Natural killer cell (primary cell): ENCODE results near the gene MACROD2. TPM values are rescaled to one million over a fixed set of nuclear protein-coding genes. Genes with fewer than 3 reads are reported as not detected.

Experiments
- ATAC-seq, 3 donors: fragments of 150-1000 bp in 2 of 3; fragments of 200-7000 bp in 1 of 3; cut with Tn5 transposase; 1 replicate in 1 of 3; 2 replicates in 2 of 3; pipeline ENCODE4 v1.10.0; 2021; ENCODE audit warnings: mild to moderate bottlenecking in 2 of 3, moderate library complexity in 2 of 3
- DNase-seq, 2 donors: peaks; one replicate each; pipeline versions ENCODE4 v3.0.0 to v3.0.0-alpha.2; 2013 to 2021; ENCODE audit warnings: mixed read lengths in 1 of 2
- H3K27ac ChIP-seq: one replicate; pipeline ENCODE4 v1.5.1; 2013; ENCODE audit warnings: mild to moderate bottlenecking, low read length
- H3K27me3 ChIP-seq: one replicate; pipeline ENCODE4 v1.6.1; 2013; ENCODE audit warnings: low read length; ENCODE audit not compliant: control insufficient read depth, insufficient read depth
- H3K36me3 ChIP-seq: one replicate; pipeline ENCODE4 v1.6.1; 2013; ENCODE audit warnings: low read length; ENCODE audit not compliant: control insufficient read depth, insufficient read depth
- H3K4me1 ChIP-seq: one replicate; pipeline ENCODE4 v1.6.1; 2013; ENCODE audit warnings: low read length; ENCODE audit not compliant: control insufficient read depth, insufficient read depth
- H3K4me3 ChIP-seq: one replicate; pipeline ENCODE4 v1.5.1; 2013; ENCODE audit warnings: low read length
- H3K9me3 ChIP-seq: one replicate; pipeline ENCODE4 v1.6.1; 2013; ENCODE audit warnings: low read length; ENCODE audit not compliant: control insufficient read depth, insufficient read depth
- H3K27ac Mint-ChIP-seq, 2 donors: one replicate each; pipeline ENCODE4 v1.8.0; 2022; ENCODE audit warnings: mild to moderate bottlenecking in 2 of 2, mixed read lengths in 2 of 2, moderate library complexity in 1 of 2
- H3K27me3 Mint-ChIP-seq, 2 donors: one replicate each; pipeline ENCODE4 v1.8.0; 2022; ENCODE audit warnings: low read depth in 2 of 2, mixed read lengths in 2 of 2
- H3K36me3 Mint-ChIP-seq: one replicate; pipeline ENCODE4 v1.8.0; 2022; ENCODE audit warnings: mixed read lengths
- H3K4me1 Mint-ChIP-seq, 2 donors: one replicate each; pipeline ENCODE4 v1.8.0; 2022; ENCODE audit warnings: mixed read lengths in 2 of 2
- H3K4me3 Mint-ChIP-seq: one replicate; pipeline ENCODE4 v1.8.0; 2022; ENCODE audit warnings: mild to moderate bottlenecking, moderate library complexity, mixed read lengths
- H3K9me3 Mint-ChIP-seq, 2 donors: one replicate each; pipeline ENCODE4 v1.8.0; 2022; ENCODE audit warnings: mixed read lengths in 2 of 2
- WGBS: methylation state at CpG from one replicate; pipeline ENCODE4 v1.1.7; 2013; ENCODE audit warnings: missing lambda C conversion rate; ENCODE audit not compliant: insufficient coverage; 5-methylcytosine and 5-hydroxymethylcytosine counted together
- intact Hi-C: fragments of 100-400 bp; cut with micrococcal nuclease; formaldehyde crosslinking; loops from one replicate; pipeline ENCODE4 v1.14.2; 2022
- total RNA-seq, 4 donors: library from RNA; stranded (reverse); fragments of 120-200 nt in 1 of 4; gene quantifications; one replicate each; pipeline versions ENCODE4 v1.2.3 to v1.2.4, GENCODE V29; 2013 to 2022
- TF ChIP-seq, protein P1 (sequence below): fragments of 200-600 bp; IDR thresholded peaks from one replicate; pipeline ENCODE4 v1.8.0; 2022; ENCODE audit warnings: antibody characterized with exemption

MACROD2 gene
- total RNA-seq, 3 donors from 2014 or later (not counting 1 experiment from before 2014, with no cell fraction given) = 0.19 to 0.88 TPM; not detected in 1

GRCh38 chr20:15396026-15396425 is 1400.7 kb downstream of the MACROD2 start:
- no peak overlapping the region for H3K4me3 Mint-ChIP-seq

GRCh38 chr20:15396900-15397299 is 1401.6 kb downstream of the MACROD2 start:
- H3K27ac ChIP-seq = no peak overlapping the region
- intact Hi-C loops = no loop called here
- TF ChIP-seq, protein P1, sequence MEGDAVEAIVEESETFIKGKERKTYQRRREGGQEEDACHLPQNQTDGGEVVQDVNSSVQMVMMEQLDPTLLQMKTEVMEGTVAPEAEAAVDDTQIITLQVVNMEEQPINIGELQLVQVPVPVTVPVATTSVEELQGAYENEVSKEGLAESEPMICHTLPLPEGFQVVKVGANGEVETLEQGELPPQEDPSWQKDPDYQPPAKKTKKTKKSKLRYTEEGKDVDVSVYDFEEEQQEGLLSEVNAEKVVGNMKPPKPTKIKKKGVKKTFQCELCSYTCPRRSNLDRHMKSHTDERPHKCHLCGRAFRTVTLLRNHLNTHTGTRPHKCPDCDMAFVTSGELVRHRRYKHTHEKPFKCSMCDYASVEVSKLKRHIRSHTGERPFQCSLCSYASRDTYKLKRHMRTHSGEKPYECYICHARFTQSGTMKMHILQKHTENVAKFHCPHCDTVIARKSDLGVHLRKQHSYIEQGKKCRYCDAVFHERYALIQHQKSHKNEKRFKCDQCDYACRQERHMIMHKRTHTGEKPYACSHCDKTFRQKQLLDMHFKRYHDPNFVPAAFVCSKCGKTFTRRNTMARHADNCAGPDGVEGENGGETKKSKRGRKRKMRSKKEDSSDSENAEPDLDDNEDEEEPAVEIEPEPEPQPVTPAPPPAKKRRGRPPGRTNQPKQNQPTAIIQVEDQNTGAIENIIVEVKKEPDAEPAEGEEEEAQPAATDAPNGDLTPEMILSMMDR = no peak
- peaks cover 7 to 11% of the 10 kb centered on the region in 2 donors for H3K9me3 Mint-ChIP-seq
- no peaks in the 10 kb centered on the region for H3K4me1 ChIP-seq
- no peak overlapping the region for H3K4me3 Mint-ChIP-seq
- DNase-seq (no peak), ATAC-seq (no peak)
- 63% methylated on average over 2 of the region's 3 CpGs for WGBS
- no peak overlapping the region for H3K27ac Mint-ChIP-seq
- no peaks in the 10 kb centered on the region for H3K27me3 Mint-ChIP-seq
- no peaks in the 10 kb centered on the region for H3K4me1 Mint-ChIP-seq
- no peaks in the 10 kb centered on the region for H3K36me3 ChIP-seq
- no peak overlapping the region for H3K4me3 ChIP-seq
- H3K36me3 Mint-ChIP-seq = no peaks in the 10 kb centered on the region
- no peaks in the 10 kb centered on the region for H3K27me3 ChIP-seq
- no peaks in the 10 kb centered on the region for H3K9me3 ChIP-seq

More at GRCh38 chr20:15396026-15396425, 1400.7 kb downstream of the MACROD2 start:
- intact Hi-C loops = no loop called here
- TF ChIP-seq, protein P1 = no peak
- Histone ChIP-seq H3K4me1 (no peaks in the 10 kb centered on the region), H3K36me3 (no peaks in the 10 kb centered on the region), H3K4me3 (no peak overlapping the region), H3K9me3 (no peaks in the 10 kb centered on the region), H3K27me3 (no peaks in the 10 kb centered on the region), H3K27ac (no peak overlapping the region)
- Mint-ChIP-seq H3K4me1 (no peaks in the 10 kb centered on the region), H3K27ac (no peak overlapping the region), H3K9me3 (peaks cover 7 to 11% of the 10 kb centered on the region in 2 donors), H3K36me3 (no peaks in the 10 kb centered on the region), H3K27me3 (no peaks in the 10 kb centered on the region)
- DNase-seq (no peak), ATAC-seq (no peak)
- WGBS = 88% methylated on average over 1 of the region's 2 CpGs

GRCh38 chr20:15399781-15400180 is 1404.5 kb downstream of the MACROD2 start:
- intact Hi-C loops = no loop called here
- Mint-ChIP-seq H3K27me3 (no peaks in the 10 kb centered on the region), H3K4me3 (no peak overlapping the region), H3K36me3 (no peaks in the 10 kb centered on the region), H3K4me1 (no peaks in the 10 kb centered on the region), H3K9me3 (peaks cover 6 to 9% of the 10 kb centered on the region in 2 donors), H3K27ac (no peak overlapping the region)
- Histone ChIP-seq H3K27ac (no peak overlapping the region), H3K27me3 (no peaks in the 10 kb centered on the region), H3K36me3 (no peaks in the 10 kb centered on the region), H3K4me3 (no peak overlapping the region), H3K4me1 (no peaks in the 10 kb centered on the region), H3K9me3 (no peaks in the 10 kb centered on the region)
- WGBS = 58% methylated on average over 2 of the region's 2 CpGs
- no peak for DNase-seq
- no peak for ATAC-seq
- TF ChIP-seq, protein P1 = no peak

DNA sequence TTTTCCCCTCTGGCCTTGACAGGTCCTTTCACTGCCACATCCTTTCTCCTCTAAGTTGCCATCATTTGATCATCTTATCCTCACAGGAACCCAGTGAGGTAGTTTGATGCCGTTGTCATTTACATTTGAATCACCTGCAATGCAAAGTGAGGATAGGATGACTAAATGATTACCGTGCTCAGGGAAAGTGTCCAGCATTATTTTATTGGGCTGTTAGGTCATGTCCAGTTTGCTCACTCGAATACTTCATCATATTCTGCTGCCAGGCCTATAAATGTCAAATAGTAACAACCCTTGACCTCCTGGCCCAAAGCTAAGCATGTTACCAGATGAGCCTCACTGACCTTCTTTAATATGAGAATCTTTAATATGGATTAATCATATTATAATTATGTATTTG is 1410.8 kb downstream of the MACROD2 start:
- no peaks in the 10 kb centered on the region for H3K36me3 ChIP-seq
- no peaks in the 10 kb centered on the region for H3K9me3 ChIP-seq
- Mint-ChIP-seq H3K4me3 (no peak overlapping the region), H3K36me3 (no peaks in the 10 kb centered on the region), H3K4me1 (no peaks in the 10 kb centered on the region), H3K9me3 (peaks cover 9 to 11% of the 10 kb centered on the region in 2 donors), H3K27me3 (no peaks in the 10 kb centered on the region), H3K27ac (no peak overlapping the region)
- 80% methylated on average over 3 of the region's 3 CpGs for WGBS
- ATAC-seq = no peak
- no peak for DNase-seq
- intact Hi-C loops = no loop called here
- no peak overlapping the region for H3K27ac ChIP-seq
- no peak overlapping the region for H3K4me3 ChIP-seq
- TF ChIP-seq, protein P1 = no peak
- no peaks in the 10 kb centered on the region for H3K4me1 ChIP-seq
- H3K27me3 ChIP-seq = no peaks in the 10 kb centered on the region
